ENCODE data around the gene ITGBL1.
A peak's percentile ranks its signal among the peaks of the same experiment; 100 is the strongest.

ITGBL1 gene

DNA sequence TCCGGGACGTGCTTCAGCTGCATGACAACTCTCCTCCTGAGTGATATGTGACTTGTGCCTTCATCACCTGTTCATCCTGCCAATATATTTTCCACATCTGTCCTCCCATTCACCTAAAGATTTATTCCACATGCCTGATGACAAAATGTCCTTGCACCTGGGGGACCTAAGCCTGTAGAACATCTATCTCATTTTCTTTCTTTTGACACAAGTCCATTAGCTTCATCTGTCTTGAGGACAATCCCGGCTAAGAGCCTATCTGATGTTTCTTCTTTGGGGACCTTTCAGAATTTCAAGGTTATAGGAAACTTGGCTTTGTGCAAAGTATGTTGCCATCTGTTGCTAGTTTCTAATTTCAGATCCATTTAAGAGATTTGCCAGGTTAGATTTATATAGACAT, 41.1 kb downstream of the ITGBL1 start:
- Histone ChIP-seq H2BK120ac (ENCODE audit: low read depth, low read length) (no peak overlapping the region), H2AFZ (ENCODE audit: low read depth, low read length) (no peak overlapping the region), H3K27ac (ENCODE audit: low read length, poor library complexity, severe bottlenecking) (no peak overlapping the region), H4K8ac (ENCODE audit: low read length) (no peak overlapping the region), H3K79me1 (replicated peaks; ENCODE audit: low read length, poor library complexity, severe bottlenecking) (no peaks in the 10 kb centered on the region), H2BK5ac (ENCODE audit: low read depth, low read length, poor library complexity, severe bottlenecking) (no peak overlapping the region), H2AK5ac (ENCODE audit: low read length, severe bottlenecking) (no peak overlapping the region), H3K9ac (ENCODE audit: low read length) (no peak overlapping the region), H3K36me3 (ENCODE audit: control insufficient read depth in 1 of 2, insufficient read depth in 2 of 2, low read depth in 1 of 2, low read length in 2 of 2) (no peaks in the 10 kb centered on the region), H3K4me1 (ENCODE audit: control insufficient read depth, insufficient read depth, low read depth, low read length) (no peaks in the 10 kb centered on the region), H3K23ac (ENCODE audit: low read length in 2 of 2) (no peak overlapping the region), H2BK12ac (ENCODE audit: low read length in 2 of 2) (no peak overlapping the region), H3K4me2 (ENCODE audit: low read length, poor library complexity, severe bottlenecking) (no peak overlapping the region), H3K9me3 (ENCODE audit: control insufficient read depth, low read length) (no peaks in the 10 kb centered on the region), H3K14ac (ENCODE audit: low read length in 2 of 2) (no peak overlapping the region), H3K18ac (ENCODE audit: low read depth in 1 of 2, low read length in 2 of 2) (no peak overlapping the region), H3K27me3 (ENCODE audit: control insufficient read depth in 1 of 2, insufficient read depth in 1 of 2, low read length in 2 of 2) (no peaks in the 10 kb centered on the region), H3K4ac (ENCODE audit: low read depth in 1 of 2, low read length in 2 of 2) (no peak overlapping the region), H2BK15ac (ENCODE audit: low read depth, poor library complexity, severe bottlenecking) (no peak overlapping the region), H3K4me3 (ENCODE audit: insufficient read depth in 1 of 2, low read depth in 1 of 2, low read length in 2 of 2) (no peak overlapping the region), H4K91ac (ENCODE audit: low read length) (no peak overlapping the region)
- DNase-seq = no peak
- WGBS = 98% methylated on average over 3 of the region's 3 CpGs

DNA sequence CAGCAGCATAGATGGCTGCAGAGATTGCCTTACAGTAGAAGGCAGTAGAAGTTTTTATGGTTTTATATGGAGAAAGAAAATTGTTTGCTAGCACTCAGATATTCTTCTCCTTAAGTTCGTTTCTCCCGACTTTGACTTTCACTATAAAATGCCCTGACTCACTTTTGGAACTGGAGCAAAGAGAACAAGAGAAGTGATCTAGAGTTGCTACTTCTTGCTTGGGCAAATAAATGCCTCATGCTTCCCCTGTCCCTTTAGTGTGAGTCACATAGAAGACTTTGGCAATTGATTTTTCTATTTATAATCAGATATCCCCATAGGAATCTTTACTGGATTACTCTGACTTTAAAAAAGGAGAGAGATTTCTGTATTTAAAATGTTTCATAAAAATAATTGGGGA, 46.9 kb downstream of the ITGBL1 start:
- H3K4me1 ChIP-seq (ENCODE audit: control insufficient read depth, insufficient read depth, low read depth, low read length) = no peaks in the 10 kb centered on the region
- no peak overlapping the region for H3K27ac ChIP-seq (ENCODE audit: low read length, poor library complexity, severe bottlenecking)
- H3K4me2 ChIP-seq (ENCODE audit: low read length, poor library complexity, severe bottlenecking) = no peak overlapping the region
- H2BK15ac ChIP-seq (ENCODE audit: low read depth, poor library complexity, severe bottlenecking) = no peak overlapping the region
- H3K27me3 ChIP-seq (ENCODE audit: control insufficient read depth in 1 of 2, insufficient read depth in 1 of 2, low read length in 2 of 2) = no peaks in the 10 kb centered on the region
- no peaks in the 10 kb centered on the region for H3K79me1 ChIP-seq (replicated peaks; ENCODE audit: low read length, poor library complexity, severe bottlenecking)
- no peak overlapping the region for H2AFZ ChIP-seq (ENCODE audit: low read depth, low read length)
- H3K4ac ChIP-seq (ENCODE audit: low read depth in 1 of 2, low read length in 2 of 2) = no peak overlapping the region
- H4K91ac ChIP-seq (ENCODE audit: low read length) = no peak overlapping the region
- H3K9ac ChIP-seq (ENCODE audit: low read length) = peak overlapping the region; percentile 87
- WGBS = 93% methylated on average over 2 of the region's 2 CpGs
- no peak overlapping the region for H3K18ac ChIP-seq (ENCODE audit: low read depth in 1 of 2, low read length in 2 of 2)
- no peak overlapping the region for H2BK120ac ChIP-seq (ENCODE audit: low read depth, low read length)
- peak overlapping the region in 1 of 2 experiments; percentile 72 for H3K4me3 ChIP-seq (ENCODE audit: insufficient read depth in 1 of 2, low read depth in 1 of 2, low read length in 2 of 2)
- H3K23ac ChIP-seq (ENCODE audit: low read length in 2 of 2) = no peak overlapping the region
- no peak overlapping the region for H2AK5ac ChIP-seq (ENCODE audit: low read length, severe bottlenecking)
- H3K36me3 ChIP-seq (ENCODE audit: control insufficient read depth in 1 of 2, insufficient read depth in 2 of 2, low read depth in 1 of 2, low read length in 2 of 2) = no peaks in the 10 kb centered on the region
- H2BK12ac ChIP-seq (ENCODE audit: low read length in 2 of 2) = no peak overlapping the region
- H3K14ac ChIP-seq (ENCODE audit: low read length in 2 of 2) = no peak overlapping the region
- no peak overlapping the region for H2BK5ac ChIP-seq (ENCODE audit: low read depth, low read length, poor library complexity, severe bottlenecking)
- H3K9me3 ChIP-seq (ENCODE audit: control insufficient read depth, low read length) = no peaks in the 10 kb centered on the region
- no peak for DNase-seq
- H4K8ac ChIP-seq (ENCODE audit: low read length) = no peak overlapping the region

DNA sequence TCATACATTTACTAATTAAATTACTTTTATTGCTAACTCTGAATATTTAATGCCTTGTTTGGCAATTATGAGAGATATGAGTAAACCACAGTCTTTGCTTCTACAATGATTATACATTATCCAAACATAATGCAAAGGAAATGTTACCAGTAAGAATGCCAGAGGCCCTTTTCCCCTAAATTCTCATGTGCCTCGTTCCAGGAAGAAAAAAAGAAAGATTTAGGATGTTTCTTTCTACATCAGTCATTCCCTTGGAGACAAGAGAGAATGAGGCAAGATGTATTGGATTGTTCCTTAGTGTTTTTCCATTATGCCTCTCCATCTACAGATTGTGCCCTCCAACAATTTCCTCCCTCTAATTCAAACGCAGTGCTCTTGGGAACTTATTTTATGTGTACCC, 50.1 kb downstream of the ITGBL1 start:
- H3K27me3 ChIP-seq (ENCODE audit: control insufficient read depth in 1 of 2, insufficient read depth in 1 of 2, low read length in 2 of 2) = no peaks in the 10 kb centered on the region
- H3K4ac ChIP-seq (ENCODE audit: low read depth in 1 of 2, low read length in 2 of 2) = no peak overlapping the region
- no peak overlapping the region for H3K9ac ChIP-seq (ENCODE audit: low read length)
- no peak overlapping the region for H2BK15ac ChIP-seq (ENCODE audit: low read depth, poor library complexity, severe bottlenecking)
- H4K8ac ChIP-seq (ENCODE audit: low read length) = no peak overlapping the region
- no peak overlapping the region for H3K27ac ChIP-seq (ENCODE audit: low read length, poor library complexity, severe bottlenecking)
- no peak overlapping the region for H3K18ac ChIP-seq (ENCODE audit: low read depth in 1 of 2, low read length in 2 of 2)
- H2AK5ac ChIP-seq (ENCODE audit: low read length, severe bottlenecking) = no peak overlapping the region
- H4K91ac ChIP-seq (ENCODE audit: low read length) = no peak overlapping the region
- no peak overlapping the region for H3K4me3 ChIP-seq (ENCODE audit: insufficient read depth in 1 of 2, low read depth in 1 of 2, low read length in 2 of 2)
- DNase-seq = no peak
- no peak overlapping the region for H2BK5ac ChIP-seq (ENCODE audit: low read depth, low read length, poor library complexity, severe bottlenecking)
- H3K36me3 ChIP-seq (ENCODE audit: control insufficient read depth in 1 of 2, insufficient read depth in 2 of 2, low read depth in 1 of 2, low read length in 2 of 2) = no peaks in the 10 kb centered on the region
- no peaks in the 10 kb centered on the region for H3K9me3 ChIP-seq (ENCODE audit: control insufficient read depth, low read length)
- no peak overlapping the region for H2BK12ac ChIP-seq (ENCODE audit: low read length in 2 of 2)
- H3K4me1 ChIP-seq (ENCODE audit: control insufficient read depth, insufficient read depth, low read depth, low read length) = no peaks in the 10 kb centered on the region
- H3K14ac ChIP-seq (ENCODE audit: low read length in 2 of 2) = no peak overlapping the region
- H2AFZ ChIP-seq (ENCODE audit: low read depth, low read length) = no peak overlapping the region
- no peak overlapping the region for H3K4me2 ChIP-seq (ENCODE audit: low read length, poor library complexity, severe bottlenecking)
- H3K79me1 ChIP-seq (replicated peaks; ENCODE audit: low read length, poor library complexity, severe bottlenecking) = no peaks in the 10 kb centered on the region
- no peak overlapping the region for H3K23ac ChIP-seq (ENCODE audit: low read length in 2 of 2)
- H2BK120ac ChIP-seq (ENCODE audit: low read depth, low read length) = no peak overlapping the region
- WGBS = 71% methylated on average over 1 of the region's 2 CpGs

DNA sequence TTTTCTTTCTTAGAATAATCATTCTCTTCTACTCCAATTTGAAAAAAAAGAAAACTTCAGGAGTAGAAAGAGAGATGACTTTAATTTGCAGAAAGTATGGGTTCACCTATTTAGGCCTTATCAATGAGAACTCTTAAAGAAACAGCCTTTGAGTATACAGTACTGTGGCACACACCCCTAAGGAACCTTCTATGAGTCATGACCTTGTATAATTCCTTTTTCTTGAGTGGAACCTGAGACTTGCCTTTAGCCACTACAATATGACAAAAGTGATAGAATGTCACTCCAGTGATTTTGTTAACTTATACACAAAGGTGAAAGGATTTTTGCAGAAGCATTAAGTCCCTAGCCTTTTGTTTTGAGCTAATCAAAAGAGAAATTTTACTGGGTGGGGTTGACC, 58.7 kb downstream of the ITGBL1 start:
- Histone ChIP-seq H3K9ac (ENCODE audit: low read length) (no peak overlapping the region), H4K8ac (ENCODE audit: low read length) (no peak overlapping the region), H3K79me1 (replicated peaks; ENCODE audit: low read length, poor library complexity, severe bottlenecking) (no peaks in the 10 kb centered on the region), H3K23ac (ENCODE audit: low read length in 2 of 2) (no peak overlapping the region), H3K36me3 (ENCODE audit: control insufficient read depth in 1 of 2, insufficient read depth in 2 of 2, low read depth in 1 of 2, low read length in 2 of 2) (no peaks in the 10 kb centered on the region), H2BK15ac (ENCODE audit: low read depth, poor library complexity, severe bottlenecking) (no peak overlapping the region), H2BK5ac (ENCODE audit: low read depth, low read length, poor library complexity, severe bottlenecking) (no peak overlapping the region), H2BK120ac (ENCODE audit: low read depth, low read length) (no peak overlapping the region), H4K91ac (ENCODE audit: low read length) (no peak overlapping the region), H2AFZ (ENCODE audit: low read depth, low read length) (no peak overlapping the region), H3K4me1 (ENCODE audit: control insufficient read depth, insufficient read depth, low read depth, low read length) (no peaks in the 10 kb centered on the region), H3K4ac (ENCODE audit: low read depth in 1 of 2, low read length in 2 of 2) (no peak overlapping the region), H3K27me3 (ENCODE audit: control insufficient read depth in 1 of 2, insufficient read depth in 1 of 2, low read length in 2 of 2) (no peaks in the 10 kb centered on the region), H2BK12ac (ENCODE audit: low read length in 2 of 2) (no peak overlapping the region), H3K18ac (ENCODE audit: low read depth in 1 of 2, low read length in 2 of 2) (no peak overlapping the region), H3K9me3 (ENCODE audit: control insufficient read depth, low read length) (no peaks in the 10 kb centered on the region), H2AK5ac (ENCODE audit: low read length, severe bottlenecking) (no peak overlapping the region), H3K14ac (ENCODE audit: low read length in 2 of 2) (no peak overlapping the region), H3K4me2 (ENCODE audit: low read length, poor library complexity, severe bottlenecking) (no peak overlapping the region), H3K4me3 (ENCODE audit: insufficient read depth in 1 of 2, low read depth in 1 of 2, low read length in 2 of 2) (no peak overlapping the region), H3K27ac (ENCODE audit: low read length, poor library complexity, severe bottlenecking) (no peak overlapping the region)
- DNase-seq = no peak
